ENCODE measurements around the gene CSNK2A1. TPM values are rescaled to one million over a fixed set of nuclear protein-coding genes. Genes with fewer than 3 reads are reported as not detected.

Gene CSNK2A1
- total and polyA plus RNA-seq, 2 of the 8 experiments (the other 6 are each of a cell fraction or from before 2014, with no cell fraction given) = 117 to 260 TPM

DNA sequence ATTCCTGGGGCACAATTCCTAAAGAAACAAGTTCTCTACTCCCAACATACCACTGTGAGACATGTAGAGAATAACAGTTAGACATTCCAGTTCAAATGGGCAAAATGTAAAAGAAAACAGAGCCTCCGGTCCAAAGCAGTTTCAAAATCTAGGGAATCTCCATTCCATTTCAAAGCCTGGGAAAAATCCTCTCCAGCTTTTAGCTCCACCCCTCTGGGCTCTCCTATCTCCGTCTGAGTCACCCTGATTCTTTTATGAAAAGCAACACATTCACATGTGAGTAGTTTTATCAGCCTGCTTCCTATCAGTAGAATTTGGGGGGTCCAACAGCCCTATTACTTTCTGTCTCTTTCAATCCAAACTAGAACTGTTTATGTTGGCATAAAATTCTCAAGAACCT, 3.7 kb downstream of the CSNK2A1 start:
- no peak overlapping the region for H4K5ac ChIP-seq (ENCODE audit: insufficient read length, low read depth, low read length)
- H2BK120ac ChIP-seq (replicated peaks; ENCODE audit: low read depth, low read length) = no peak overlapping the region
- peaks cover 0 to 4% of the 10 kb centered on the region in 2 experiments; a peak in 2 of 4 replicates for H3K9me3 ChIP-seq (ENCODE audit: insufficient read depth in 2 of 2, low read depth in 1 of 2, low read length in 1 of 2)
- H3K79me1 ChIP-seq (ENCODE audit: low read depth, low read length) = peaks cover 2% of the 10 kb centered on the region; the same call in 1 of the 2 replicates
- 49% methylated on average over 2 of the region's 2 CpGs; no CpG with 5 or more reads in 1 of the 2 experiments for whole genome bisulfite sequencing, 2 experiments (ENCODE audit: extremely low coverage in 1 of 2, insufficient coverage in 1 of 2, insufficient read length in 1 of 2, insufficient replicate concordance in 2 of 2, low coverage in 1 of 2, low lambda C conversion rate in 2 of 2, missing lambda C conversion rate in 1 of 2)
- H3K27me3 ChIP-seq (replicated peaks in 1 of 4; ENCODE audit: control insufficient read depth in 3 of 4, extremely low read depth in 1 of 4, insufficient read depth in 3 of 4, low read length in 3 of 4) = no peaks in the 10 kb centered on the region; a peak in 2 of 7 replicates
- H2BK5ac ChIP-seq (ENCODE audit: low read depth, low read length) = no peak overlapping the region
- no peak overlapping the region for H3K4ac ChIP-seq (replicated peaks; ENCODE audit: insufficient read length, low read depth, low read length)
- peaks cover 73 to 86% of the 10 kb centered on the region in 2 experiments for H3K79me2 ChIP-seq (ENCODE audit: control insufficient read depth in 1 of 2, insufficient read depth in 2 of 2, low read length in 2 of 2)
- no peak overlapping the region for H4K91ac ChIP-seq (replicated peaks; ENCODE audit: insufficient read length, low read length)
- peaks cover 2 to 10% (median 5%) of the 10 kb centered on the region in 4 experiments; a peak in 6 of 7 replicates for H3K4me1 ChIP-seq (replicated peaks in 1 of 4; ENCODE audit: control insufficient read depth in 3 of 4, insufficient read depth in 4 of 4, low read length in 3 of 4)
- peak overlapping the region in 2 of 4 experiments; percentile 9 to 39; a peak in 3 of 8 replicates for H3K4me3 ChIP-seq (ENCODE audit: extremely low read depth in 1 of 4, insufficient read depth in 2 of 4, low read depth in 3 of 4, low read length in 4 of 4)
- no peak overlapping the region for H2BK12ac ChIP-seq (ENCODE audit: low read depth, low read length)
- peak overlapping the region; percentile 33 to 62; a peak in 3 of 4 replicates for H3K4me2 ChIP-seq (ENCODE audit: insufficient read depth in 1 of 2, low read depth in 2 of 2, low read length in 2 of 2)
- no peak for TF ChIP-seq PHF8 (conservative IDR thresholded peaks at IDR 0.05; ENCODE audit: low read depth, low read length)
- TF ChIP-seq ATF2 (IDR thresholded peaks at IDR 0.05; ENCODE audit: low read length) = no peak
- TF ChIP-seq, protein P1, sequence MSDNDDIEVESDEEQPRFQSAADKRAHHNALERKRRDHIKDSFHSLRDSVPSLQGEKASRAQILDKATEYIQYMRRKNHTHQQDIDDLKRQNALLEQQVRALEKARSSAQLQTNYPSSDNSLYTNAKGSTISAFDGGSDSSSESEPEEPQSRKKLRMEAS (IDR thresholded peaks at IDR 0.05) = no peak
- no peak for TF ChIP-seq SIRT6 (IDR thresholded peaks at IDR 0.05; ENCODE audit: low read length)
- TF ChIP-seq SP1 (IDR thresholded peaks at IDR 0.05; ENCODE audit: low read depth, low read length) = peak; percentile 73
- TF ChIP-seq RXRA (IDR thresholded peaks at IDR 0.05; ENCODE audit: insufficient read depth, low read depth, low read length) = no peak
- TF ChIP-seq JUND (IDR thresholded peaks at IDR 0.05; ENCODE audit: low read length) = 0 out of 2 replicates have a peak, but pooled peaks have one; percentile 22
- TF ChIP-seq CTBP2 (IDR thresholded peaks at IDR 0.05; ENCODE audit: borderline replicate concordance, insufficient read depth, insufficient read length, low read length) = no peak
- TF ChIP-seq RFX5 (IDR thresholded peaks at IDR 0.05; ENCODE audit: borderline replicate concordance, low read depth, low read length) = 0 out of 2 replicates have a peak, but pooled peaks have one; percentile 18
- H2AFZ ChIP-seq (ENCODE audit: low read length) = no peak overlapping the region
- H3K14ac ChIP-seq (ENCODE audit: insufficient read length) = no peak overlapping the region
- H3K23ac ChIP-seq (ENCODE audit: insufficient read length) = no peak overlapping the region
- DNase-seq (ENCODE audit: low read depth in 1 of 2, low spot score in 2 of 2) = no peak
- no peak overlapping the region for H2AK5ac ChIP-seq (ENCODE audit: low read depth, low read length)
- H2BK20ac ChIP-seq (ENCODE audit: low read length) = no peak overlapping the region
- no peak overlapping the region for H3K27ac ChIP-seq (ENCODE audit: low read depth, low read length)
- FAIRE-seq = no peak
- H3K23me2 ChIP-seq (ENCODE audit: low read depth, low read length) = peaks cover 4% of the 10 kb centered on the region
- ChIA-PET POLR2A (ENCODE audit: partially characterized antibody) (interaction anchor here (1.2 to 4.2 kb wide), 4 partner anchors 11 to 125 kb away, joined by 3 to 15 read pairs (median 3); no protein-coding TSS in a partner anchor), CTCF (ENCODE audit: partially characterized antibody) (interaction anchor here (0.6 to 1.3 kb wide), 4 partner anchors 23 to 189 kb away, joined by 3 to 4 read pairs (median 3); no protein-coding TSS in a partner anchor)
- no peak overlapping the region for H3K9ac ChIP-seq (replicated peaks in 1 of 4; ENCODE audit: extremely low read depth in 1 of 4, low read depth in 3 of 4, low read length in 3 of 4)
- H4K20me1 ChIP-seq (replicated peaks in 1 of 2; ENCODE audit: control insufficient read depth in 1 of 2, insufficient read depth in 2 of 2, low read length in 2 of 2) = peaks cover 40 to 44% of the 10 kb centered on the region in 2 experiments
- H3K36me3 ChIP-seq (ENCODE audit: control insufficient read depth in 2 of 4, insufficient read depth in 4 of 4, low read length in 3 of 4) = peaks cover 0 to 7% (median 2%) of the 10 kb centered on the region in 4 experiments; a peak in 2 of 8 replicates
- no peak overlapping the region for H3K18ac ChIP-seq (ENCODE audit: extremely low read depth, low read length)
- no peak overlapping the region for H2BK15ac ChIP-seq (ENCODE audit: low read length)
- no peak overlapping the region for H4K8ac ChIP-seq (ENCODE audit: extremely low read depth, insufficient read depth, low read length)
- H3K56ac ChIP-seq (replicated peaks; ENCODE audit: insufficient read length, low read depth, low read length) = no peak overlapping the region

Measured in H1 (cell line).